Measurements from ENCODE around the gene ALCAM.

Gene ALCAM

DNA sequence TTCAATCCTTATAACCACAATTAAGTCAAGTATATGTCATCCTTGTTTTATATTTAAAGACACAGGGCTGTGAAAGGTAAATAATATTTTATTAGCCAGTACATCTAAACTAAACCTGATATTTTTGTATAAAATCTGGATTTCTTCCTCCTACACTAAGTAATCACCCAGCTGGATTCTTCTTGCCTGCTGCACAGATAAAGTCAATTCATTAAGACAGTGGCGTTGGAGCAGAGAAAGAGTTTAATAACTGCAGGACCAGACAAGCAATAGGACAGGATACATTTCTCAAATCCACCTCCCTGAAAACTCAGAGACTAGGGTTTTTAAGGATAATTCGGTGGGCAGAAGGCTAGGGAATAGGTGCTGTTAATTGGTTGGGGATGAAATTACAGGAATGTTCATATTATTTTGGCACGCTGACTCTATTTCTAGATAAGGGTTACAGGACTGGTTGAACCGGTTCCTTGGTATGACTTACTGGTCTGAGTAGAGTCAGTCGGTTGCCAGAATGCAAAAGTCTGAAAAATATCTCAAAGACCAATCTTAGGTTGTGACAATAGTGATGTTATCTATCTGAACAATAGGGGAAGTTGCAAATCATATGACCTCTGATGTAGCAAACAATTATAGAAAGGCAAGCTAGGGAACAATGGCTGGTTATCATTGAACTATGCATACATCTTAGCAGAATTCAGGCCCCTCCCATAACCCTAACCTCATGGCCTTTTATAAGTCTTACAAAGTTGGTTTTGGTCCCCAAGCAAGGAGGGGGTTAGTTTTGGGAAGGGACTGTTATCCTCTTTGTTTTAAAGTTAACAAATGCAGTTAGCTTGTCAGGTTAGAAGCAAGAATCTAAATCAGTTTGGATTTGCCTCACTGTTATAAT lies 244.8 kb downstream of the ALCAM start:
- TF ChIP-seq, protein P1, sequence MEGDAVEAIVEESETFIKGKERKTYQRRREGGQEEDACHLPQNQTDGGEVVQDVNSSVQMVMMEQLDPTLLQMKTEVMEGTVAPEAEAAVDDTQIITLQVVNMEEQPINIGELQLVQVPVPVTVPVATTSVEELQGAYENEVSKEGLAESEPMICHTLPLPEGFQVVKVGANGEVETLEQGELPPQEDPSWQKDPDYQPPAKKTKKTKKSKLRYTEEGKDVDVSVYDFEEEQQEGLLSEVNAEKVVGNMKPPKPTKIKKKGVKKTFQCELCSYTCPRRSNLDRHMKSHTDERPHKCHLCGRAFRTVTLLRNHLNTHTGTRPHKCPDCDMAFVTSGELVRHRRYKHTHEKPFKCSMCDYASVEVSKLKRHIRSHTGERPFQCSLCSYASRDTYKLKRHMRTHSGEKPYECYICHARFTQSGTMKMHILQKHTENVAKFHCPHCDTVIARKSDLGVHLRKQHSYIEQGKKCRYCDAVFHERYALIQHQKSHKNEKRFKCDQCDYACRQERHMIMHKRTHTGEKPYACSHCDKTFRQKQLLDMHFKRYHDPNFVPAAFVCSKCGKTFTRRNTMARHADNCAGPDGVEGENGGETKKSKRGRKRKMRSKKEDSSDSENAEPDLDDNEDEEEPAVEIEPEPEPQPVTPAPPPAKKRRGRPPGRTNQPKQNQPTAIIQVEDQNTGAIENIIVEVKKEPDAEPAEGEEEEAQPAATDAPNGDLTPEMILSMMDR (IDR thresholded peaks at IDR 0.05): no peak
- no peak for TF ChIP-seq ZFX (IDR thresholded peaks at IDR 0.05; ENCODE audit: borderline replicate concordance)
- no peak overlapping the region for H3K27ac ChIP-seq

DNA sequence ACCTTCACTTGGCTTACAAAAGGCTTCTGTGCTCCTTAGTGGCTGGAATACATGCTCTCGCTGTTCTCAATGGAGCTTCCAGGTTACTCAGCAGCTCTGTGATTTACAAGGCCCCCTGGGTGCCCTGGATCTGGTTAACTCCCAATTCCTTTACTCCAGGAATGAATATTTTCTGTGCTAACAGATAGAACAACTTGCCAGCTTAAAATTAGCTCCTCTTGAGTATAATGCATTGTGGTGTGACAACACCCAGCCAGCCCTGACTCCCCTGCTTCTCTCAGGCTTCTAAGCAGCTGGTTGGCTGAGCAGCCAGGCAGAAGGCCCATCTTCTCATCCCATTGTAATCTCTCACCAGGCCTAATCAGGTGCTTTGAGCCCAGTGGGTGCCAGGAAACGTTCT lies 246.4 kb downstream of the ALCAM start:
- no peak overlapping the region for H3K27ac ChIP-seq
- TF ChIP-seq, protein P1 (IDR thresholded peaks at IDR 0.05): no peak
- TF ChIP-seq ZFX (IDR thresholded peaks at IDR 0.05; ENCODE audit: borderline replicate concordance): no peak

DNA sequence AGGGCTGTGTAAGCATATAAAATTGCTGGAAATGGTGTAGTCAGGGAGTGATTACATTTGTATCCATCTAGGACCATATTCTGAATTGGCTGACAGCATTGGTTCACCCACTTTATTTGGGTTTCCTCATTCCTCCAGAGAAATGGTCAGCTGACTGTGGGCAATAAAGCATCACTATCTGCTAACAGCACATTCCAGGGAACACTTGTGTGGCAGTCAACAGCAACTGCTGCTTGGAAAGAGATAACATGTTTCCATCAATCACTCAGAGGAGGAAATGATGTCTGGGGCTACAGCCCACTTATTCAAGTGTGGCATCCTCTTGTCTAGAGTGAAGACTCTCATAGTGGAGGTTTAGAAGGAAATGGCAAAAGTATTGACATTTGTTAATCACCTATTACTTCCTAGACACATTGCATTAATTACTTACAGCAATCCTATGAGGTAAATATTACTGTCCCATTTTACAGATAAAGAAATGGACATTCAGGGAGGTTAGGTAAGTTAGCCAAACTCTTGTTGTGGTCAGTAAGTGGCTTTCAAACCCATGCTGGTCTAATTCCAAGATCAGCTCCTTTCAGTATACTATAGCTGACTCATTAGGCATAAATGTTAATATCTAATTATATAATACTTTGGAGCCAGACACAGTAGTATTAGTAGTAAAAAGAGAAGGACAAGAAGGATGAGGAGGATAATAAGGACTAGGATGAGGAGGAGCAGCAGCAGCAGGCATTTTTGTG lies 247.8 kb downstream of the ALCAM start:
- H3K27ac ChIP-seq: no peak overlapping the region
- TF ChIP-seq ZFX (IDR thresholded peaks at IDR 0.05; ENCODE audit: borderline replicate concordance): no peak
- TF ChIP-seq, protein P1 (IDR thresholded peaks at IDR 0.05): no peak

DNA sequence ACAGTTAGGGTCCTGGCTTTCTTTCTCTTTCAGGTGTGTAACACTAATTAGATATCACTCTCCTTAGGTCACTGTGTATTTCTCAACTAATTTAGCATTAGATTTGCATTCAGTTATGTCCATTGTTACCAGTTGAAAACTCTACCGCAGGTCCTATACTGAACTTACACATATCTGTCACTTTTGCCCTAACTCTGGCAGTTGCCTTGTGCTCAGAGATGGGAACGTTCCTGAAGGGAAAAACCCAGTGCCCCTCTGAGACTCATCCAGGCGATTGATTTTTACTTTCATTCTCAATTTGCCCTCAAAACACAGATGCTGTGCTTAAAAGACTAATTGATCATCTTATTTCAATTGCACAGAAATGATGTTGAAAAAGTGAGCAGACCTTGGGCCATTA lies 249.1 kb downstream of the ALCAM start:
- no peak overlapping the region for H3K27ac ChIP-seq
- TF ChIP-seq ZFX (IDR thresholded peaks at IDR 0.05; ENCODE audit: borderline replicate concordance): no peak
- TF ChIP-seq, protein P1 (IDR thresholded peaks at IDR 0.05): no peak

DNA sequence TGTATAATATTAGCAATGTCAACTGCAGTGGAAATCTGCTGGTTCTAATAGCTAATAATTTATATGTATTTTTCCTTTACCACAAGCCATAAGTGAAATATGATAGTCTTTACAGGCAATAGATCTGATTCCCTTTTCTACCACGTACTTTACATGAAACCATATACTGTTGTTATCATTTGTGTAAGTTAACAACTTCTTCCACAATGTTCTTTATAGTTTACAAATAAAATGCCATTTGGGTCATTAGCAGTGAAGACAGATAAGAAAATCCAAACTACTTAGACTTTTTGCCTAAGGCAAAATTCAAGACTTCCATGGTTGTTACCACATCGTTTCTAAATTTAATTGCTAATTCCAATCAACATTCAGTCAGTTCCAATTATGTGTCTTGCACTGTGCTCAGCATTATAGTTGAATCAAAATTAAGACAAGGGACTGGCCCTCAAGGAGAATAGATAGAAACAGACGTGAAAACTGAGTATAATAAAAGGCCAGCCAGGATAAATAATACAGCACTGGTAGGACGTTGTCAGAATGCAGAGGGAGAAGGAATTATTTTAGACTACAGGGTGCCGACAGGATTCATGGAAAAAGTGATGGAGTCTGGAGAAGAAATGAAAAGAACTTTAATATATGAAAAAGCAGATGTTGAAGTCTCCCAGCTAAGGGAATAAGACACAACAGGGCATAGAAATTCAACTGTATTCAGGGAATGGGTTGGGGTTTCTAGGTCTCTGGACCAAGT lies 249.8 kb downstream of the ALCAM start:
- TF ChIP-seq, protein P1 (IDR thresholded peaks at IDR 0.05): no peak
- TF ChIP-seq ZFX (IDR thresholded peaks at IDR 0.05; ENCODE audit: borderline replicate concordance): no peak
- H3K27ac ChIP-seq: no peak overlapping the region

DNA sequence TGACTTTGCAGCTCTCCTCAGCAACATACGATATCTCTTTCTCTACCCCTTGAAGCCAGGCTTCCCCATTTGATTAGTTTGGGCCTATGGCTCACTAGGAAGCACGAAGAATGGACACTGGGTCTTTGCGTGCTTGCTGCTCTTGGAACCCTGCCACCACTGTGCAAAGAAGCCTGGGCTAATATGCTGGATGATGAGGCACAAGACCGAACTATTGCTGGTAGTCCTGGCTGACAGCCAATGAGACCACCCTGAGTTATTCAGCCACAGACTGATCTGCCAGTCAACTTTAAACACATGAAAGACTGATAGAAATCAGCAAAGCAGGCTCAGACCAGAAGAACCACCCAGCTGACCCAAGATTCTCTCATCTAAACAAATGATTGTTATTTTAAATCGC lies 251.8 kb downstream of the ALCAM start:
- H3K27ac ChIP-seq: no peak overlapping the region
- TF ChIP-seq ZFX (IDR thresholded peaks at IDR 0.05; ENCODE audit: borderline replicate concordance): no peak
- TF ChIP-seq, protein P1 (IDR thresholded peaks at IDR 0.05): no peak
